Vagina (tissue), 2 donors: ENCODE measurements around the gene SAMD4A.

Source experiments
- POLR2A ChIP-seq, 2 donors: fragments of 450-650 bp; IDR thresholded peaks; one replicate each; pipeline ENCODE4 v1.6.1; 2017; ENCODE audit warnings: antibody characterized with exemption in 2 of 2, mild to moderate bottlenecking in 2 of 2, moderate library complexity in 2 of 2
- TF ChIP-seq, protein P1 (sequence below), 3 experiments: fragments of 450-650 bp in 2 of 3; fragments of 200-600 bp in 1 of 3; sonication (generic) in 1 of 3; IDR thresholded peaks; one replicate each; pipeline ENCODE4 v1.5.1; 2017 to 2019; ENCODE audit warnings: antibody characterized with exemption in 3 of 3, mild to moderate bottlenecking in 2 of 3, moderate library complexity in 2 of 3

DNA sequence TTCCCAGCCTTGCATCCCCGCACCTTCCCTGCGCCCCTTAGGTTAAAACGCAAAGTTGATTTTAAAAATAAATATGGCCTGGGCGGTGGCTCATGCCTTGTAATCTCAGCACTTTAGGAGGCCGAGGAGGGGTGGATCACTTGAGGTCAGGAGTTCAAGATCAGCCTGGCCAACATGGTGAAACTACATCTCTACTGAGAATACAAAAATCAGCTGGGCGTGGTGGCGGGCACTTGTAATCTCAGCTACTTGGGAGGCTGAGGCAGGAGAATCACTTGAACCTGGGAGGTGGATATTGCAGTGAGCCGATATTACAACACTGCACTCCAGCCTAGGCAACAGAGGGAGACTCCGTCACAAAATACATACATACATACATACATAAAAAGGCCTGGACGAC is 239.7 kb downstream of the SAMD4A start:
- TF ChIP-seq, protein P1, sequence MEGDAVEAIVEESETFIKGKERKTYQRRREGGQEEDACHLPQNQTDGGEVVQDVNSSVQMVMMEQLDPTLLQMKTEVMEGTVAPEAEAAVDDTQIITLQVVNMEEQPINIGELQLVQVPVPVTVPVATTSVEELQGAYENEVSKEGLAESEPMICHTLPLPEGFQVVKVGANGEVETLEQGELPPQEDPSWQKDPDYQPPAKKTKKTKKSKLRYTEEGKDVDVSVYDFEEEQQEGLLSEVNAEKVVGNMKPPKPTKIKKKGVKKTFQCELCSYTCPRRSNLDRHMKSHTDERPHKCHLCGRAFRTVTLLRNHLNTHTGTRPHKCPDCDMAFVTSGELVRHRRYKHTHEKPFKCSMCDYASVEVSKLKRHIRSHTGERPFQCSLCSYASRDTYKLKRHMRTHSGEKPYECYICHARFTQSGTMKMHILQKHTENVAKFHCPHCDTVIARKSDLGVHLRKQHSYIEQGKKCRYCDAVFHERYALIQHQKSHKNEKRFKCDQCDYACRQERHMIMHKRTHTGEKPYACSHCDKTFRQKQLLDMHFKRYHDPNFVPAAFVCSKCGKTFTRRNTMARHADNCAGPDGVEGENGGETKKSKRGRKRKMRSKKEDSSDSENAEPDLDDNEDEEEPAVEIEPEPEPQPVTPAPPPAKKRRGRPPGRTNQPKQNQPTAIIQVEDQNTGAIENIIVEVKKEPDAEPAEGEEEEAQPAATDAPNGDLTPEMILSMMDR (IDR thresholded peaks at IDR 0.05) = no peak
- TF ChIP-seq POLR2A (IDR thresholded peaks at IDR 0.05) = no peak
